Activated CD4-positive, alpha-beta T cell treated with anti-CD3 and anti-CD28 coated beads, Interleukin-2, amount 10 ng/mL, durations not matched to agents 7 days and 5 days (primary cell): ENCODE measurements around the gene TNFRSF1A. TPM values are rescaled to one million over a fixed set of nuclear protein-coding genes. Genes with fewer than 3 reads are reported as not detected.
A peak's percentile ranks its signal among the peaks of the same experiment; 100 is the strongest.

ENCODE experiments used
- CTCF ChIA-PET: fragments of 350-600 bp; sonication (Branson Sonifier 250); formaldehyde crosslinking; loops from one replicate; lab custom pipeline; 2021; ENCODE audit warnings: antibody characterized with exemption; lab: Charles Lee
- POLR2A ChIA-PET: fragments of 350-600 bp; sonication (Branson Sonifier 250); formaldehyde crosslinking; loops from one replicate; lab custom pipeline; 2021; ENCODE audit warnings: antibody characterized with exemption; lab: Charles Lee
- DNase-seq: peaks from one replicate; pipeline ENCODE4 v3.0.0-alpha.2; 2020
- H3K27ac Mint-ChIP-seq: one replicate; pipeline ENCODE4 v1.8.0; 2021; ENCODE audit warnings: mild to moderate bottlenecking, moderate library complexity, mixed read lengths
- H3K27me3 Mint-ChIP-seq: one replicate; pipeline ENCODE4 v1.8.0; 2021; ENCODE audit warnings: mixed read lengths
- H3K36me3 Mint-ChIP-seq: one replicate; pipeline ENCODE4 v1.8.0; 2021; ENCODE audit warnings: low read depth, mixed read lengths
- H3K4me1 Mint-ChIP-seq: one replicate; pipeline ENCODE4 v1.8.0; 2021; ENCODE audit warnings: mixed read lengths
- H3K4me3 Mint-ChIP-seq: one replicate; pipeline ENCODE4 v1.8.0; 2021; ENCODE audit warnings: mild to moderate bottlenecking, moderate library complexity, mixed read lengths
- H3K9me3 Mint-ChIP-seq: one replicate; pipeline ENCODE4 v1.8.0; 2021; ENCODE audit warnings: mixed read lengths
- total RNA-seq, 2 experiments: library from RNA; stranded (reverse); gene quantifications; one replicate each; pipeline ENCODE4 v1.2.3, GENCODE V29; 2021

The TNFRSF1A gene
- total RNA-seq, 2 experiments from 2014 or later = 59.3 to 64.4 TPM

GRCh38 chr12:6378709-6379472 lies 37.0 kb upstream of the TNFRSF1A start:
- ChIA-PET POLR2A (no interaction called here), CTCF (no interaction called here)
- Mint-ChIP-seq H3K9me3 (no peaks in the 10 kb centered on the region), H3K36me3 (no peaks in the 10 kb centered on the region), H3K4me3 (no peak overlapping the region), H3K27me3 (peaks cover 22% of the 10 kb centered on the region), H3K4me1 (peaks cover 30% of the 10 kb centered on the region), H3K27ac (no peak overlapping the region)
- no peak for DNase-seq

GRCh38 chr12:6377667-6377994 lies 35.8 kb upstream of the TNFRSF1A start:
- ChIA-PET POLR2A (no interaction called here), CTCF (no interaction called here)
- Mint-ChIP-seq H3K4me1 (peaks cover 37% of the 10 kb centered on the region), H3K27me3 (peaks cover 17% of the 10 kb centered on the region), H3K9me3 (no peaks in the 10 kb centered on the region), H3K27ac (no peak overlapping the region), H3K36me3 (no peaks in the 10 kb centered on the region), H3K4me3 (peak overlapping the region; percentile 4)
- no peak for DNase-seq

GRCh38 chr12:6376870-6377666 lies 35.2 kb upstream of the TNFRSF1A start:
- Mint-ChIP-seq H3K36me3 (no peaks in the 10 kb centered on the region), H3K27me3 (peaks cover 13% of the 10 kb centered on the region), H3K9me3 (no peaks in the 10 kb centered on the region), H3K4me3 (peak overlapping the region; percentile 6), H3K27ac (no peak overlapping the region), H3K4me1 (peaks cover 43% of the 10 kb centered on the region)
- ChIA-PET POLR2A (no interaction called here), CTCF (no interaction called here)
- peak; percentile 36 for DNase-seq

- peaks cover 5% of the 10 kb centered on the region for H3K27me3 Mint-ChIP-seq
- no peaks in the 10 kb centered on the region for H3K9me3 Mint-ChIP-seq
- peak overlapping the region; percentile 11 for H3K4me3 Mint-ChIP-seq
- peaks cover 44% of the 10 kb centered on the region for H3K4me1 Mint-ChIP-seq
- DNase-seq = no peak
- H3K27ac Mint-ChIP-seq = peak overlapping the region; percentile 50
- H3K36me3 Mint-ChIP-seq = no peaks in the 10 kb centered on the region
- ChIA-PET CTCF (no interaction called here), POLR2A (no interaction called here)
Measured at GRCh38 chr12:6376079-6376869, 34.4 kb upstream of the TNFRSF1A start.

- Mint-ChIP-seq H3K36me3 (no peaks in the 10 kb centered on the region), H3K27ac (peak within 1 kb of the TSS; percentile 50), H3K27me3 (no peaks in the 10 kb centered on the region), H3K4me1 (peaks cover 47% of the 10 kb centered on the region), H3K9me3 (no peaks in the 10 kb centered on the region), H3K4me3 (peak within 1 kb of the TSS; percentile 11)
- ChIA-PET POLR2A (no interaction called here), CTCF (interaction anchor here (0.7 to 1.6 kb wide), 3 partner anchors 10 to 128 kb away, joined by 3 to 6 read pairs (median 4); no protein-coding TSS in a partner anchor)
- no peak for DNase-seq
Measured at GRCh38 chr12:6375269-6376078, 33.6 kb upstream of the TNFRSF1A start, which contains the start of gene SCNN1A. SCNN1A (minus strand) TSS chr12:6375563; CDS start chr12:6374783, 780 bp downstream.

- peak overlapping the region; percentile 50 for H3K27ac Mint-ChIP-seq
- H3K4me3 Mint-ChIP-seq = no peak overlapping the region
- ChIA-PET CTCF (interaction anchor here (0.9 to 1.6 kb wide), 5 partner anchors 10 to 45 kb away, joined by 3 to 6 read pairs (median 3); no protein-coding TSS in a partner anchor), POLR2A (no interaction called here)
- no peak for DNase-seq
- no peaks in the 10 kb centered on the region for H3K9me3 Mint-ChIP-seq
- peaks cover 48% of the 10 kb centered on the region for H3K4me1 Mint-ChIP-seq
- H3K36me3 Mint-ChIP-seq = no peaks in the 10 kb centered on the region
- no peaks in the 10 kb centered on the region for H3K27me3 Mint-ChIP-seq
Measured at GRCh38 chr12:6374786-6375160, 32.9 kb upstream of the TNFRSF1A start.

- Mint-ChIP-seq H3K4me3 (no peak overlapping the region), H3K27ac (no peak overlapping the region), H3K4me1 (peaks cover 49% of the 10 kb centered on the region), H3K27me3 (no peaks in the 10 kb centered on the region), H3K9me3 (no peaks in the 10 kb centered on the region), H3K36me3 (no peaks in the 10 kb centered on the region)
- CTCF ChIA-PET = interaction anchor here (0.8 to 1.6 kb wide), 6 partner anchors 10 to 44 kb away, joined by 3 to 6 read pairs (median 3); no protein-coding TSS in a partner anchor
- no peak for DNase-seq
- POLR2A ChIA-PET = no interaction called here
Measured at GRCh38 chr12:6374028-6374785, 32.3 kb upstream of the TNFRSF1A start.

GRCh38 chr12:6373022-6373787 lies 31.3 kb upstream of the TNFRSF1A start:
- no peaks in the 10 kb centered on the region for H3K27me3 Mint-ChIP-seq
- no peaks in the 10 kb centered on the region for H3K36me3 Mint-ChIP-seq
- ChIA-PET CTCF (interaction anchor here (1.6 kb wide), 1 partner anchor 15 kb away, joined by 6 read pairs; no protein-coding TSS in a partner anchor), POLR2A (no interaction called here)
- H3K4me1 Mint-ChIP-seq = peaks cover 54% of the 10 kb centered on the region
- peak overlapping the region; percentile 76 for H3K27ac Mint-ChIP-seq
- H3K4me3 Mint-ChIP-seq = no peak overlapping the region
- no peaks in the 10 kb centered on the region for H3K9me3 Mint-ChIP-seq
- DNase-seq = no peak

- POLR2A ChIA-PET = no interaction called here
- Mint-ChIP-seq H3K27me3 (no peaks in the 10 kb centered on the region), H3K36me3 (no peaks in the 10 kb centered on the region), H3K4me1 (peaks cover 55% of the 10 kb centered on the region), H3K9me3 (no peaks in the 10 kb centered on the region), H3K27ac (peak overlapping the region; percentile 76), H3K4me3 (no peak overlapping the region)
- CTCF ChIA-PET = no interaction called here
- no peak for DNase-seq
Measured at GRCh38 chr12:6372403-6373003, 30.6 kb upstream of the TNFRSF1A start.

- Mint-ChIP-seq H3K4me3 (no peak overlapping the region), H3K9me3 (no peaks in the 10 kb centered on the region), H3K4me1 (peaks cover 46% of the 10 kb centered on the region), H3K27me3 (no peaks in the 10 kb centered on the region), H3K36me3 (no peaks in the 10 kb centered on the region), H3K27ac (no peak overlapping the region)
- CTCF ChIA-PET = interaction anchor here (1.2 to 1.8 kb wide), 5 partner anchors 14 to 36 kb away, joined by 3 to 4 read pairs (median 3); no protein-coding TSS in a partner anchor
- DNase-seq = no peak
- POLR2A ChIA-PET = no interaction called here
Measured at GRCh38 chr12:6370994-6371754, 29.3 kb upstream of the TNFRSF1A start.
